Mesothelial cell of epicardium (in vitro differentiated cells): ENCODE data around the gene ZNF518A. TPM values are rescaled to one million over a fixed set of nuclear protein-coding genes. Genes with fewer than 3 reads are reported as not detected.
"Not testable (repeated sequence)": the region's sequence is repeated elsewhere in the genome, so short reads cannot be mapped to it uniquely, and the experiment has no call there.

Source experiments
- DNase-seq, 2 experiments: peaks; one replicate each; pipeline ENCODE4 v3.0.0; 2021; ENCODE audit warnings: low spot score in 2 of 2; ENCODE audit not compliant: unreplicated experiment in 2 of 2
- H3K27ac Mint-ChIP-seq: 2 replicates; pipeline ENCODE4 v1.8.0; 2021; ENCODE audit warnings: mixed read lengths
- H3K27me3 Mint-ChIP-seq: 2 replicates; pipeline ENCODE4 v1.8.0; 2021; ENCODE audit warnings: low read depth, mixed read lengths
- H3K36me3 Mint-ChIP-seq: 2 replicates; pipeline ENCODE4 v1.8.0; 2021; ENCODE audit warnings: mixed read lengths
- H3K4me1 Mint-ChIP-seq: 2 replicates; pipeline ENCODE4 v1.8.0; 2021; ENCODE audit warnings: mixed read lengths
- H3K4me3 Mint-ChIP-seq: 2 replicates; pipeline ENCODE4 v1.8.0; 2021; ENCODE audit warnings: mild to moderate bottlenecking, moderate library complexity, mixed read lengths
- H3K9me3 Mint-ChIP-seq: 2 replicates; pipeline ENCODE4 v1.8.0; 2021; ENCODE audit warnings: mixed read lengths
- CTCF ChIP-seq: fragments of 200-600 bp; sonication (generic); IDR thresholded peaks from one replicate; pipeline ENCODE4 v1.5.0; 2021; ENCODE audit warnings: antibody characterized with exemption; ENCODE audit not compliant: unreplicated experiment
- total RNA-seq: library from RNA; stranded (reverse); gene quantifications from 3 replicates; pipeline ENCODE4 v1.2.1, GENCODE V29; 2021

Gene ZNF518A
- total RNA-seq, 1 donor from 2014 or later: 41.0 TPM

GRCh38 chr10:96188916-96189315 is 58.8 kb downstream of the ZNF518A start:
- no peak overlapping the region for H3K27ac Mint-ChIP-seq
- no peaks in the 10 kb centered on the region for H3K4me1 Mint-ChIP-seq
- DNase-seq: no peak
- peaks cover 38% of the 10 kb centered on the region for H3K9me3 Mint-ChIP-seq
- no peaks in the 10 kb centered on the region for H3K27me3 Mint-ChIP-seq
- peaks cover 7% of the 10 kb centered on the region for H3K36me3 Mint-ChIP-seq
- no peak overlapping the region for H3K4me3 Mint-ChIP-seq
- TF ChIP-seq CTCF: no peak

- not testable (repeated sequence) for H3K27ac Mint-ChIP-seq, H3K36me3 Mint-ChIP-seq, H3K4me3 Mint-ChIP-seq
Measured at GRCh38 chr10:96189505-96189904, 59.4 kb downstream of the ZNF518A start.

GRCh38 chr10:96201525-96201924 is 71.4 kb downstream of the ZNF518A start:
- Mint-ChIP-seq H3K9me3 (no peaks in the 10 kb centered on the region), H3K36me3 (peaks cover 6% of the 10 kb centered on the region), H3K27me3 (no peaks in the 10 kb centered on the region), H3K27ac (no peak overlapping the region), H3K4me1 (no peaks in the 10 kb centered on the region), H3K4me3 (no peak overlapping the region)
- DNase-seq: no peak
- no peak for TF ChIP-seq CTCF

More at GRCh38 chr10:96189505-96189904, 59.4 kb downstream of the ZNF518A start:
- not testable (repeated sequence) for H3K4me1 Mint-ChIP-seq, H3K27me3 Mint-ChIP-seq, DNase-seq
- peaks cover 35% of the 10 kb centered on the region for H3K9me3 Mint-ChIP-seq

DNA sequence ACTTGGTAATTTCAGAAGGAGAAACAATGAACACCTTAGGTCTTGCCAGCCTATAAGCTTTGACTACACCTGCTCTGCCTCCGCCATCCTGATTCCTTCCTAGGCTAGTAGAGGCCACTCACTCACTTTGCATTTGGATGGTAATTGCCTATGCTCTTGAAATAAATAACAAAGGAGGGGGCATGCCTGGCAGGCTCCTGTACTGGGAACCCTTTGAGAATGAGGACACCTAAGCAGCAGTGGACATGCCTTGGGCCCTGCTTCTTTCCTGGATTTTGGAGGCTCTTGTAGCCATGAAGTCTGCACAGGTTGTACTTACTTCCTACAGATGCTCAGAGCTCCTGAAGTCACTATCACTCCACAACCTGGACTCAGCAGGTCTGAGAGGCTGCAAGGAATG is 75.5 kb downstream of the ZNF518A start:
- no peak overlapping the region for H3K4me3 Mint-ChIP-seq
- H3K27ac Mint-ChIP-seq: no peak overlapping the region
- no peaks in the 10 kb centered on the region for H3K4me1 Mint-ChIP-seq
- H3K36me3 Mint-ChIP-seq: no peaks in the 10 kb centered on the region
- TF ChIP-seq CTCF: no peak
- no peaks in the 10 kb centered on the region for H3K9me3 Mint-ChIP-seq
- no peaks in the 10 kb centered on the region for H3K27me3 Mint-ChIP-seq
- no peak for DNase-seq

DNA sequence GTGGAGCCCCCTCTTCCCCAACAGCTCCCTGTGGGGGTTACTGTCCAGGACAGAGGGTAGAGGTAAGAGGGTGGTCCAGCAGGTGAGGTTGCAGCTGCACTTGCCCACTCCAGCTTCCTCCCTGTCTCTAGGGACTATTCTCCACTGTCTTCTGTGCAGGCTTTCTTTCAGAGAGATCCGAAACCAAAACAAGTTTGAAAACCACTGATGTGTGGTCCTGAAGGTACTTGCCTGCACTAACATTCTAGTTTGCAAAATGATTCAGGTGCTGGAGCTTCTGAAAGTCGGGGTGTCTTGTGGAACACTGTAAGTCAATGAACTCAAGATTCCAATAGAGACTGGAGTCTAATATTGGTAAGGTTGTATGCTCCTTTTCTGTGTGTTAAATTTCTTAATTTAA is 78.2 kb downstream of the ZNF518A start:
- Mint-ChIP-seq H3K4me1 (no peaks in the 10 kb centered on the region), H3K27me3 (no peaks in the 10 kb centered on the region), H3K27ac (no peak overlapping the region), H3K4me3 (no peak overlapping the region), H3K9me3 (no peaks in the 10 kb centered on the region), H3K36me3 (no peaks in the 10 kb centered on the region)
- no peak for TF ChIP-seq CTCF
- DNase-seq: no peak

DNA sequence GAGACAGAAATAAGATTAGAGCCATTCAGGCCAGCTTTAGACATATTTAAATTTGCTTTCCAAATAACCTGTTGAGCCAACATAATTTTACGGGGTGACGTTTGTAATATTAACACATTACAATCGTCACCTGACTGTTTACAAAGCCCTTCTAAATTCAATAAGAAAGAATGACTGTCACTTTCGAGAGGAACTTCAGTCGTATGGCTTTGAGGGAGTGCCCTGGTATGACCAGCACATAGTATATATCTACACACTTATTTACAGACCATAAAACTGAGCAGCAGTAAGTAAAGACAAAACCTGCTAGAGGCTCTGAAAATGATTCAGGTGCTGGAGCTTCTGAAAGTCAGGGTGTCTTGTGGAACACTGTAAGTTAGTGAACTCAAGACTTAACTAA is 78.8 kb downstream of the ZNF518A start:
- no peak overlapping the region for H3K4me3 Mint-ChIP-seq
- H3K9me3 Mint-ChIP-seq: no peaks in the 10 kb centered on the region
- no peaks in the 10 kb centered on the region for H3K4me1 Mint-ChIP-seq
- H3K27me3 Mint-ChIP-seq: no peaks in the 10 kb centered on the region
- H3K36me3 Mint-ChIP-seq: no peaks in the 10 kb centered on the region
- TF ChIP-seq CTCF: no peak
- H3K27ac Mint-ChIP-seq: no peak overlapping the region
- DNase-seq: no peak
